K562 (cell line): ENCODE results near the gene ADAMTS6. TPM values are rescaled to one million over a fixed set of nuclear protein-coding genes. Genes with fewer than 3 reads are reported as not detected.

Source experiments
- ATAC-seq: fragments of 200-7000 bp; cut with Tn5 transposase; 3 replicates; pipeline ENCODE4 v1.9.1; 2020; ENCODE audit warnings: moderate library complexity
- BruUV-seq: library from RNA; stranded (reverse); fragments of 400-500 nt; replicated peaks from 2 replicates; lab custom pipeline; 2021; lab: Mats Ljungman, UMichigan
- CTCF ChIA-PET: fragments of 300-600 bp; formaldehyde crosslinking; extraction: SDS; loops from one replicate; lab custom pipeline; 2021; ENCODE audit warnings: low intra/inter-chr PET ratio; lab: Yijun Ruan, JAX
- POLR2A ChIA-PET: fragments of 300-600, 350-650 bp; sonication (Branson Sonifier 250); formaldehyde crosslinking; extraction: SDS; loops from one replicate; lab custom pipeline; 2021; ENCODE audit warnings: antibody characterized with exemption, inconsistent platforms; lab: Yijun Ruan, JAX
- DNase-seq, 4 experiments: peaks; one replicate each; pipeline versions ENCODE4 v3.0.0 to v3.0.0-alpha.2; 2011 to 2018; ENCODE audit warnings: low spot score in 3 of 4, mixed read lengths in 3 of 4; ENCODE audit errors: extremely low read depth in 1 of 4
- FAIRE-seq: peaks from 2 replicates; lab custom pipeline; 2011; peaks lifted over from hg19 to GRCh38; lab: Jason Lieb, UNC
- H2AFZ ChIP-seq: 2 replicates; pipeline ENCODE4 v1.6.0; 2011; ENCODE audit warnings: low read depth, low read length, control low read depth, inconsistent platforms
- H3K27ac ChIP-seq: fragments of 200-600 bp; 3 replicates; pipeline ENCODE4 v1.8.0; 2011; ENCODE audit warnings: low read depth, mild to moderate bottlenecking, control low read depth, inconsistent platforms, low read length, moderate library complexity, mixed read lengths; ENCODE audit errors: extremely low read depth
- H3K27me3 ChIP-seq, 2 experiments: fragments of 300-600 bp in 1 of 2; 2 replicates in 1 of 2; 3 replicates in 1 of 2; pipeline versions ENCODE4 v1.6.0 to v1.8.0; 2011; ENCODE audit warnings: inconsistent platforms in 2 of 2, low read length in 2 of 2, mild to moderate bottlenecking in 1 of 2, mixed read lengths in 1 of 2, moderate library complexity in 1 of 2; ENCODE audit not compliant: control insufficient read depth in 2 of 2, insufficient read depth in 2 of 2
- H3K36me3 ChIP-seq: fragments of 300-600 bp; 3 replicates; pipeline ENCODE4 v1.8.0; 2011; ENCODE audit warnings: mild to moderate bottlenecking, low read length, inconsistent platforms; ENCODE audit not compliant: control insufficient read depth, insufficient read depth
- H3K4me1 ChIP-seq, 2 experiments: fragments of 200-600 bp in 1 of 2; replicated peaks in 1 of 2; 2 replicates in 1 of 2; 3 replicates in 1 of 2; pipeline versions ENCODE4 v1.5.1 to v1.8.0; 2011; ENCODE audit warnings: inconsistent platforms in 2 of 2, low read length in 2 of 2, mild to moderate bottlenecking in 1 of 2, mixed read lengths in 1 of 2, moderate library complexity in 1 of 2; ENCODE audit not compliant: control insufficient read depth in 2 of 2, insufficient read depth in 2 of 2
- H3K4me2 ChIP-seq: 2 replicates; pipeline ENCODE4 v1.6.1; 2011; ENCODE audit warnings: low read length, control low read depth, inconsistent platforms, mixed read lengths; ENCODE audit not compliant: insufficient read depth
- H3K4me3 ChIP-seq: fragments of 200-600 bp; sonication (generic), shearing (Covaris generic); 2 replicates; pipeline ENCODE4 v1.5.1; 2016; ENCODE audit warnings: control low read depth, inconsistent platforms
- H3K79me2 ChIP-seq: fragments of 200-600 bp; 3 replicates; pipeline ENCODE4 v1.8.0; 2011; ENCODE audit warnings: low read length, inconsistent platforms; ENCODE audit not compliant: control insufficient read depth, insufficient read depth
- H3K9ac ChIP-seq, 2 experiments: 2 replicates each; pipeline versions ENCODE4 v1.6.0 to v1.6.1; 2011; ENCODE audit warnings: low read depth in 2 of 2, low read length in 2 of 2, control low read depth in 1 of 2, inconsistent platforms in 1 of 2, mild to moderate bottlenecking in 1 of 2, mixed read lengths in 1 of 2; ENCODE audit not compliant: insufficient read depth in 1 of 2
- H3K9me1 ChIP-seq: one replicate; pipeline ENCODE4 v1.6.0; 2011; ENCODE audit warnings: inconsistent platforms, mild to moderate bottlenecking, low read length, moderate library complexity; ENCODE audit not compliant: control insufficient read depth, insufficient read depth
- H3K9me3 ChIP-seq: replicated peaks from 2 replicates; pipeline ENCODE4 v1.5.1; 2011; ENCODE audit warnings: low read depth, low read length, inconsistent platforms; ENCODE audit not compliant: control insufficient read depth, insufficient read depth
- H4K20me1 ChIP-seq: replicated peaks from 2 replicates; pipeline ENCODE4 v1.6.1; 2011; ENCODE audit warnings: low read length, inconsistent platforms, mixed read lengths; ENCODE audit not compliant: control insufficient read depth, insufficient read depth
- ARID2 ChIP-seq: fragments of 450-650 bp; IDR thresholded peaks from 2 replicates; pipeline ENCODE4 v1.6.1; 2017; ENCODE audit warnings: antibody characterized with exemption, mild to moderate bottlenecking
- CBFB ChIP-seq: sonication (generic); formaldehyde crosslinking; IDR thresholded peaks from 2 replicates; pipeline ENCODE4 v1.4.0; 2020; ENCODE audit warnings: mild to moderate bottlenecking, missing genetic modification reagents
- COPS2 ChIP-seq: fragments of 450-650 bp; conservative IDR thresholded peaks from 2 replicates; pipeline ENCODE4 v1.6.1; 2016; ENCODE audit warnings: mild to moderate bottlenecking, moderate library complexity
- CREB5 ChIP-seq: fragments of 250-450 bp; sonication (Bioruptor Pico); IDR thresholded peaks from 2 replicates; pipeline ENCODE4 v1.5.0; 2020; ENCODE audit warnings: mild to moderate bottlenecking
- E2F1 ChIP-seq: sonication (generic); formaldehyde crosslinking; IDR thresholded peaks from 2 replicates; pipeline ENCODE4 v1.8.1; 2023; ENCODE audit warnings: mild to moderate bottlenecking, missing genetic modification reagents, moderate library complexity
- ESRRB ChIP-seq: fragments of 250-450 bp; sonication (Bioruptor Pico); IDR thresholded peaks from 2 replicates; pipeline ENCODE4 v1.5.0; 2020; ENCODE audit warnings: mild to moderate bottlenecking, moderate library complexity, borderline replicate concordance
- HIVEP1 ChIP-seq: fragments of 250-450 bp; sonication (Bioruptor Pico); IDR thresholded peaks from 2 replicates; pipeline ENCODE4 v1.4.0; 2020; ENCODE audit warnings: mild to moderate bottlenecking
- KAT7 ChIP-seq: sonication (generic); formaldehyde crosslinking; IDR thresholded peaks from 2 replicates; pipeline ENCODE4 v1.8.0; 2022; ENCODE audit warnings: missing genetic modification reagents, mild to moderate bottlenecking, borderline replicate concordance
- RCOR1 ChIP-seq, 2 experiments: IDR thresholded peaks; 2 replicates each; pipeline ENCODE4 v1.6.1; 2012; ENCODE audit warnings: low read depth in 2 of 2, low read length in 2 of 2, borderline replicate concordance in 1 of 2, improper control_type of control experiment in 1 of 2
- TCF15 ChIP-seq: fragments of 250-450 bp; sonication (Bioruptor Pico); IDR thresholded peaks from 2 replicates; pipeline ENCODE4 v1.8.0; 2022; ENCODE audit warnings: moderate library complexity, mild to moderate bottlenecking, inconsistent platforms
- ZBTB5 ChIP-seq: fragments of 450-650 bp; IDR thresholded peaks from 2 replicates; pipeline ENCODE4 v1.6.1; 2017; ENCODE audit warnings: antibody characterized with exemption
- WGBS: fragments of 100-300 bp; shearing (Covaris generic); methylation state at CpG from one replicate; pipeline ENCODE4 v1.1.6; 2016; ENCODE audit warnings: low coverage, mixed read lengths; ENCODE audit not compliant: insufficient coverage; ENCODE audit errors: missing lambda C conversion rate; 5-methylcytosine and 5-hydroxymethylcytosine counted together
- in situ Hi-C: fragments of 300-500 bp; cut with MboI; formaldehyde crosslinking; loops from 4 replicates; pipeline ENCODE4 v1.15.0; 2018; ENCODE audit warnings: inconsistent platforms, mixed read lengths
- intact Hi-C: fragments of 100-400 bp; cut with micrococcal nuclease; formaldehyde crosslinking; loops from 2 replicates; pipeline ENCODE4 v1.14.2; 2022
- polyA plus RNA-seq, 8 experiments: library from polyadenylated mRNA; depleted of rRNA in 4 of 8; stranded (reverse) in 5 of 8; unstranded in 3 of 8; fragments of >200 nt; fragmentation: Nextera tagmentation in 2 of 8; fragmentation: Illumina TruSeq in 1 of 8; extraction: Ambion mirVana in 2 of 8; extraction: Trizol in 1 of 8; gene quantifications; 2 replicates each; pipeline versions ENCODE4 v1.2.1 to v1.2.3, GENCODE V29; 2011 to 2014; ENCODE audit warnings: inconsistent platforms in 1 of 8, missing spikeins in 1 of 8
- total RNA-seq, 7 experiments: library from RNA; depleted of rRNA in 6 of 7; stranded (reverse); fragments of >200 nt in 6 of 7; fragmentation: Illumina TruSeq in 2 of 7; extraction: Trizol in 2 of 7; gene quantifications; 2 replicates each; pipeline versions ENCODE4 v1.2.1 to v1.2.3, GENCODE V29; 2011 to 2021; ENCODE audit warnings: low replicate concordance in 1 of 7

Gene ADAMTS6
- total and polyA plus RNA-seq, 9 of the 15 experiments (the other 6 are each of a cell fraction or from before 2014, with no cell fraction given): 0.57 to 5.3 (median 1.5) TPM

- no peak overlapping the region for H3K4me2 ChIP-seq
- H3K36me3 ChIP-seq: no peaks in the 10 kb centered on the region
- H2AFZ ChIP-seq: no peak overlapping the region
- ATAC-seq: no peak
- ChIA-PET POLR2A (no interaction called here), CTCF (no interaction called here)
- no peak overlapping the region for H3K27ac ChIP-seq
- in situ Hi-C loops (no loop called here), intact Hi-C loops (no loop called here)
- H3K9ac ChIP-seq: no peak overlapping the region
- WGBS: 27% methylated on average over 1 of the region's 1 CpG
- BruUV-seq: no TSS peak
- H3K4me1 ChIP-seq: no peaks in the 10 kb centered on the region
- DNase-seq: no peak
- H3K27me3 ChIP-seq: no peaks in the 10 kb centered on the region
- no peaks in the 10 kb centered on the region for H4K20me1 ChIP-seq
- H3K9me1 ChIP-seq: no peaks in the 10 kb centered on the region
- no peaks in the 10 kb centered on the region for H3K79me2 ChIP-seq
- TF ChIP-seq CREB5 (CRISPR knock-in tag): no peak
- TF ChIP-seq ESRRB (CRISPR knock-in tag): no peak
- no peak for TF ChIP-seq COPS2
- TF ChIP-seq CBFB (CRISPR knock-in tag): no peak
- TF ChIP-seq KAT7 (CRISPR knock-in tag): no peak
- no peak for TF ChIP-seq ARID2
- no peak for TF ChIP-seq E2F1 (CRISPR knock-in tag)
- no peak for TF ChIP-seq ZBTB5
- no peak for TF ChIP-seq TCF15 (CRISPR knock-in tag)
- no peak for TF ChIP-seq HIVEP1 (CRISPR knock-in tag)
- no peak for TF ChIP-seq RCOR1 (IDR thresholded peaks at IDR 0.05; ENCODE audit: borderline replicate concordance in 1 of 2, low read depth in 2 of 2, low read length in 2 of 2)
- H3K4me3 ChIP-seq: no peak overlapping the region
- no peaks in the 10 kb centered on the region for H3K9me3 ChIP-seq
- FAIRE-seq: no peak
These were observed 209.8 kb downstream of the ADAMTS6 start for GRCh38 chr5:65271906-65272305.
